PC-9 (cell line): ENCODE measurements around the gene GDF10.

Experiments
- EZH2 ChIP-seq: fragments of 200-600 bp; sonication (generic); IDR thresholded peaks from 2 replicates; pipeline ENCODE4 v1.8.0; 2017; ENCODE audit warnings: antibody characterized with exemption, low read depth
- TF ChIP-seq, protein P1 (sequence below): fragments of 200-600 bp; sonication (generic); conservative IDR thresholded peaks from 2 replicates; pipeline ENCODE4 v1.6.1; 2017; ENCODE audit warnings: mixed run types, antibody characterized with exemption, mild to moderate bottlenecking, moderate library complexity

DNA sequence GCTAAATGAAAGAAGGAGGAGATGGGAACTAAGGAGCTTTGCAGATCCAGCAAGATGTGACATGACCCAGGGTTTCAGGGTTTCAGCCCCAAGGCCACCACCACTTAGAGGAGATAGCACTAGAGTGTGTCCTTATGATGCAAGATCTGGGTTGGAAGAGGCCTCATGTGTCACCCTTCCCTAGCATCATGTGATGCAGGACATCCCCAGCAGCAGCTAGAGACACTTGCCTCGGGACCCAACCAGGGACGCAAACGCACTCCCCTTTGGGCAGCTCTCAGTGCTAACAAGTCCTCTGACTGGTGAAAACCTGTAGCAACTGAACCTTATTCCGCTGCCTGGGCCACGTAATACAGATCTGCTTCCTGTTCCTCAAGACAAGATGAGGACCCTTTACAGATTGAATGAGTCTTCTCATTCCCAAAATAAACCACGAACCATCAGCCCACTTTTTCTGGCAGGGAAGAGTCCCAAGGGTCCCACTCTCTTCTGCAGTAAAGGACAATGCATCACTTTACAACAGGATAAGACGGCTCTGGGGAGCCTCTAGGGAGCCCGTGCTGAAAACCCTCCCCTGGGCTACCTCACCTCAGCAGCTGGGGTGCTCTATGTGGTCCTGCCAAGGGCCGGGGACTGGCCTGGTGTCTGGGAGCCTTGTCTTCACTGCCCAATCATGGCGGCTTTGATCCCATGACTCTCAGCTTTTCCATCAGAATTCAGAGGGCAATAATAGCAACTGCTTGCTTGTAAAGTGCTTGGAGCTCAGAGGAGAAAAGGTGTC, 44.8 kb upstream of the GDF10 start:
- TF ChIP-seq, protein P1, sequence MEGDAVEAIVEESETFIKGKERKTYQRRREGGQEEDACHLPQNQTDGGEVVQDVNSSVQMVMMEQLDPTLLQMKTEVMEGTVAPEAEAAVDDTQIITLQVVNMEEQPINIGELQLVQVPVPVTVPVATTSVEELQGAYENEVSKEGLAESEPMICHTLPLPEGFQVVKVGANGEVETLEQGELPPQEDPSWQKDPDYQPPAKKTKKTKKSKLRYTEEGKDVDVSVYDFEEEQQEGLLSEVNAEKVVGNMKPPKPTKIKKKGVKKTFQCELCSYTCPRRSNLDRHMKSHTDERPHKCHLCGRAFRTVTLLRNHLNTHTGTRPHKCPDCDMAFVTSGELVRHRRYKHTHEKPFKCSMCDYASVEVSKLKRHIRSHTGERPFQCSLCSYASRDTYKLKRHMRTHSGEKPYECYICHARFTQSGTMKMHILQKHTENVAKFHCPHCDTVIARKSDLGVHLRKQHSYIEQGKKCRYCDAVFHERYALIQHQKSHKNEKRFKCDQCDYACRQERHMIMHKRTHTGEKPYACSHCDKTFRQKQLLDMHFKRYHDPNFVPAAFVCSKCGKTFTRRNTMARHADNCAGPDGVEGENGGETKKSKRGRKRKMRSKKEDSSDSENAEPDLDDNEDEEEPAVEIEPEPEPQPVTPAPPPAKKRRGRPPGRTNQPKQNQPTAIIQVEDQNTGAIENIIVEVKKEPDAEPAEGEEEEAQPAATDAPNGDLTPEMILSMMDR, result no peak
- TF ChIP-seq EZH2, result no peak
